Activated CD4-positive, alpha-beta memory T cell treated with anti-CD3 and anti-CD28 coated beads, Interleukin-2, amount 10 ng/mL, durations not matched to agents 7 days and 5 days (primary cell): ENCODE measurements around the gene SHISAL1. TPM values are rescaled to one million over a fixed set of nuclear protein-coding genes. Genes with fewer than 3 reads are reported as not detected.

Experiments used
- CTCF ChIA-PET: fragments of 350-600 bp; sonication (Branson Sonifier 250); formaldehyde crosslinking; loops from one replicate; lab custom pipeline; 2021; ENCODE audit warnings: antibody characterized with exemption, inconsistent platforms; lab: Charles Lee
- POLR2A ChIA-PET: fragments of 350-600 bp; sonication (Branson Sonifier 250); formaldehyde crosslinking; loops from one replicate; lab custom pipeline; 2021; ENCODE audit warnings: antibody characterized with exemption; lab: Charles Lee
- DNase-seq: peaks from one replicate; pipeline ENCODE4 v3.0.0-alpha.2; 2020
- H3K27ac Mint-ChIP-seq: one replicate; pipeline ENCODE4 v1.8.0; 2021; ENCODE audit warnings: mild to moderate bottlenecking, mixed read lengths
- H3K27me3 Mint-ChIP-seq: one replicate; pipeline ENCODE4 v1.8.0; 2021; ENCODE audit warnings: mixed read lengths
- H3K36me3 Mint-ChIP-seq: one replicate; pipeline ENCODE4 v1.8.0; 2021; ENCODE audit warnings: low read depth, mixed read lengths
- H3K4me1 Mint-ChIP-seq: one replicate; pipeline ENCODE4 v1.8.0; 2021; ENCODE audit warnings: mixed read lengths
- H3K4me3 Mint-ChIP-seq: one replicate; pipeline ENCODE4 v1.8.0; 2021; ENCODE audit warnings: mild to moderate bottlenecking, mixed read lengths
- H3K9me3 Mint-ChIP-seq: one replicate; pipeline ENCODE4 v1.8.0; 2021; ENCODE audit warnings: mixed read lengths
- total RNA-seq, 2 experiments: library from RNA; stranded (reverse); gene quantifications; one replicate each; pipeline ENCODE4 v1.2.3, GENCODE V29; 2021

SHISAL1 gene
- total RNA-seq, 2 experiments from 2014 or later, result not detected

DNA sequence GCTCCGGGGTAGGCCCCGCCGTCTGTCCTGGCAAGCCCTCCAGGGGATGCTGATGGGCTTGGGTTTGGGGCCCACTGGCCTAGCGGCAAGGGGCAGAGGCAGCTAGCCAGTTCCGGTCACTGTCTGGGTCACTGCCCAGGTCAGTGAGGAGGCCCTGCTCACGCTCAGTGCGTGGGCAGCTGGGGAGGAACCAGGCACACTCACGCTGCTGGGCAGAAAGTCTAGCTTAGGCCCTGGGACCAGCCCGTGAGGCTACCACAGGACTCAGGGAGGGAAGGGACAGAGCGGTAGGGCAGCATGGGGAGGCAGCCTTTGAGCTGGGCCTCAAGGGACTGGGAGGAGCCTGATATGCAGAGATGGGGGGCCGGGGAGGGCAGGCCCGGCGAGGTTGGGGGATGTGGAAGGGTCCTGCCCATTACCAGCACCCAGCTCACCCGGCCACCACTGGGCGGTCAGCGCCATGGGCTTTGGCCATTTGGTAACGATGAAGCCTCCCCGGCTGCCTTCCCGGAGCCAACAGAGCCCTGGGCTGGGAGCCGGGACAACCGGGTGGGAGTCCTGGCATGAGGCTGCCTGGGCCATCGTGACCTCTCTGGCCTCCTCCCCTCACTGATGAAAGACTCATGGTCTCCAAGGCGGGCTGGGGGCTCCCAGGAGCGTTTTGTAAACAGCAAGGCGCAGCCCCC, 14.2 kb downstream of the SHISAL1 start:
- Mint-ChIP-seq H3K4me3 (no peak overlapping the region), H3K27ac (no peak overlapping the region), H3K27me3 (peaks cover 7% of the 10 kb centered on the region), H3K4me1 (no peaks in the 10 kb centered on the region), H3K9me3 (peaks cover 2% of the 10 kb centered on the region), H3K36me3 (no peaks in the 10 kb centered on the region)
- CTCF ChIA-PET, result no interaction called here
- POLR2A ChIA-PET, result no interaction called here
- DNase-seq, result no peak

DNA sequence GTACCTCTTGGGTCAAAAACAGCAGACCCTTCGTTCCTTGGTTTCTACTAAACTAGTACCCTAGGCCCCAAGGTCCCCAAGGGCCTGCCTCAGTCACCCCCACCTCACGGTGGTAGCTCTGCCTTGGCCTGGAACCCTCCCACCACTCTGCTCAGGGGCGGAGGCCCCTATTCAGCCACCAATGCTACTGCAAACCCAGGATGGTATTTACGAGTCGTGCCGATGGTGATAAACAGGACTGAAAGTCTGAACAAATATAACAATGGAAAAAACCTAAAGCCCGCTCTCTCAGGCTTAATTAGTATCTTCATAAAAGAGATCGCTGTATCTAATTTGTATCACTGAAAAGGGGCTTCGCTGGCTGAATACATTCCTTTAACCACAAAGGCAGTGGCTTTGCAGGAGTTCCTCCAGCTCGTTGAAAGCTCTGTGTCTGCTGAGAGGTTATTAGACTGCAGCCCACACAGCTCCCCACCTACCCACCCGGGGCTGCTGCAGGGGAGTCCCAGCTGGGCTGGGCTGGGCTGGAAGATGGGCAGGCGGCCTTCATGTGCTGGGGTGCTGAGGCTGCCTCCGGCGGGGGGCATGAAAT, 15.2 kb downstream of the SHISAL1 start:
- no peak overlapping the region for H3K4me3 Mint-ChIP-seq
- H3K27ac Mint-ChIP-seq, result no peak overlapping the region
- ChIA-PET POLR2A (no interaction called here), CTCF (no interaction called here)
- H3K36me3 Mint-ChIP-seq, result no peaks in the 10 kb centered on the region
- H3K9me3 Mint-ChIP-seq, result peaks cover 2% of the 10 kb centered on the region
- peaks cover 7% of the 10 kb centered on the region for H3K27me3 Mint-ChIP-seq
- H3K4me1 Mint-ChIP-seq, result no peaks in the 10 kb centered on the region
- no peak for DNase-seq

DNA sequence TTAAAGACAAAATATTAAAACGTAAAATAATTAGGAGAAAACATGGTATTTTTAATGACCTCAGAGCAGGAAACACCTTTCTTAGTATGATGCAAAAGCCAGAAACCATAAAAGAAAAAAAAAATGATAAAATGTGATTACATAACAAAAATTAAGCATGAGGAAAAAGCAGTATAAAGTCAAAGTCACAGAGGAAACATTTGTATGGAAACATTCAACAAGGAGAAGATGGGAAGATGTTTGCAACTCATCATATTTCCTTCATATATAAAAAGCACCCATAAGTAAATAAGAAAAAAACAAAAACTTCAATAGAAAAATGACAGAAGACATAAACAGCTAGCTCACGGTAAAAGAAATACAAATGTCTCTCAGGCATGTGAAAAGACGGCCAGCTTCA, 17.3 kb downstream of the SHISAL1 start:
- Mint-ChIP-seq H3K27ac (no peak overlapping the region), H3K4me1 (no peaks in the 10 kb centered on the region), H3K27me3 (peaks cover 7% of the 10 kb centered on the region), H3K36me3 (no peaks in the 10 kb centered on the region), H3K9me3 (peaks cover 2% of the 10 kb centered on the region), H3K4me3 (no peak overlapping the region)
- ChIA-PET CTCF (no interaction called here), POLR2A (no interaction called here)
- no peak for DNase-seq

DNA sequence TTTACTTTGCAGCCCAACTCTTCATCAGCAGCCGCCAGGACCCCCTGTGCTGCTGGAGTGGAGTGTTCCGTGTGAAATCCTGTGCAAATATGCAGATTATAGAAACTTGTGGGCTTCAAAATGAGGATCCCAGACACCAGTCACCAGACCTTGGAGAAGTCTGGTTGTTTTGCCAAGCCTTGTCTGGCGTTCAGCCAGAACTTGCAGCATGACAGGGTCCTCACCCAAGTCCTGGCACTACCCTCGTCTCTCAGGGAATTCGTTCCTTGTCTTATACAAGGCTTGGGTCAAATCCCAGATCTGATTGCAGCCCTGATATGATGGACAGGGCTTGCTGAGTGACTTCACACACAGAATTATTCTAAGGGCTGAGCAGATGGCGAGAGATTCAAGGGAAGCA, 18.9 kb downstream of the SHISAL1 start:
- Mint-ChIP-seq H3K4me3 (no peak overlapping the region), H3K27me3 (peaks cover 2% of the 10 kb centered on the region)
- POLR2A ChIA-PET, result no interaction called here

DNA sequence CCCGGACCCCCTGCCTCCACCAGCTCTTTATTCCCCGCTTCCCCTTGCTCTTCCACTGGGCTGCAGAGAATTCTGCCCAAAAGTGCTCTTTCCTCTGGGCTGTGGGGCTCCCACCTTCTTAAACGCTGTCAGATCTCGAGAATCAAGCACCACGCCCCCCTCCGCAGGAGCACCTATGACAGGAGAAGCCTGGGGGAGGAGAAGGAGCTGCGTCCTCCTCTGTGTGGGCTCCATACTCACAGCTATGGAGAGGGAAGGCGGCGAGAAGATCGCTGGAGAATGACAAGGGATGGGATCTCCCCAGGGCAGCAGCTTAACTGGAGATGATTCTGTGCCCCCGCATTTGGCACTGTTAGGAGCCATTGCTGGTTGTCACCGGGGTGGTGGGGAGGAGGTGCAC, 19.7 kb downstream of the SHISAL1 start:
- no peaks in the 10 kb centered on the region for H3K36me3 Mint-ChIP-seq
- no peak overlapping the region for H3K27ac Mint-ChIP-seq
- ChIA-PET CTCF (no interaction called here), POLR2A (no interaction called here)
- no peak for DNase-seq
- H3K4me1 Mint-ChIP-seq, result no peaks in the 10 kb centered on the region
- H3K27me3 Mint-ChIP-seq, result peaks cover 2% of the 10 kb centered on the region
- no peak overlapping the region for H3K4me3 Mint-ChIP-seq
- peaks cover 2% of the 10 kb centered on the region for H3K9me3 Mint-ChIP-seq

More for the DNA sequence above, 18.9 kb downstream of the SHISAL1 start:
- no peak overlapping the region for H3K27ac Mint-ChIP-seq
- H3K9me3 Mint-ChIP-seq, result peaks cover 2% of the 10 kb centered on the region
- H3K4me1 Mint-ChIP-seq, result no peaks in the 10 kb centered on the region
- H3K36me3 Mint-ChIP-seq, result no peaks in the 10 kb centered on the region
- DNase-seq, result no peak
- CTCF ChIA-PET, result no interaction called here

DNA sequence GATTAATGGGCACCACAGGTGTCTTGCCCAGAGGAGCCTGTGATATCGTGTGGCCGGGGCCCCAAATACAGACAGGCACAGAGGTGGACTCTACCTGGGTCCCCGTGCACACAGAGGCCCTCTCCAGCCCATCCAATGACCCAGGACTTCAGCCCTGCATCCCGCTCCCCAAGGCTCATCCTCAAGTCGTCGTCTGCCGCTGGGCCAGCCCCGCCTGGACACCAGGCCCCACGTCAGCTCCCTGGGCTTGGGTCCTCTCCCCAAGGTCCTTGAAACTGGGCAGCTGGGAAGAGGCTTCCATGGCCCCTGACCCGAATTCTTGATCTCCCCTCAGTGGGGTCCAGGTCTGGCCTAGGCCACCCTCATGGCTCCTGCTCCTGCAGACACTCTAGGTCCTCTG, 20.2 kb downstream of the SHISAL1 start:
- ChIA-PET POLR2A (no interaction called here), CTCF (no interaction called here)
- H3K27ac Mint-ChIP-seq, result no peak overlapping the region
- no peak overlapping the region for H3K4me3 Mint-ChIP-seq
- H3K4me1 Mint-ChIP-seq, result no peaks in the 10 kb centered on the region
- H3K36me3 Mint-ChIP-seq, result no peaks in the 10 kb centered on the region
- peaks cover 2% of the 10 kb centered on the region for H3K9me3 Mint-ChIP-seq
- H3K27me3 Mint-ChIP-seq, result peaks cover 2% of the 10 kb centered on the region
- DNase-seq, result no peak

DNA sequence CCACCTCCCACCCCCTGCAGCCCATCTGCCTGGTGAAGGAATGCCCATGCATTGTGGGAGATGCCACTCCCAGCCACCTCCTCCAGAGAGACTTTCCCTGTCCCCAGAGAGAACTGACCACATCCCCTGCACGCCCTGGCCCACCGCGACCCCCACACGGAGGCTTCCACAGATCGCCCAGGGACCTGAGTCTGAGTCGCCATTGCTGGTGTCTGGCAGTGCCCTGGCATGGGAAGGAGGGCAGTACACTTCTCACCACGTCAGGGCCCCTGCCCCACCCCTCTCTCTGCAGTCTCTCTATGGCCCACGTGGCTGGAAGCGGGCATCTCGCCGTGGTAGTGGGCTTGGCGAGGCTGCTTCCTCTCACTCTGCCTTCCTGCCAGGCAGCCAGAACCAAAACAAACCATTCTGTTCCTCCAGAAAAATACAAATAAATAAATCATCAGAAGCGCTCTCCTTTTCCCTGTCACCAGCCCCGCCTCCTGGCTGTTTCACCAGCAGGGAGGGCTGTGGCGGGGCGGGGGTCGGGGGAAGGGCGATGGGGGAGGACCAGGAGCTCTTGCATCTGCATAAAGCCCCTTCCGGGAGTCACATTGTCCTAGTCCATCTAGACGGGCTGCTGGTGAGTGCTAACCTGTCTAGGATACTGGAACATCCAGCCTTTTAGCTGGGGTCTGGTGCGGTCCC, 20.9 kb downstream of the SHISAL1 start:
- DNase-seq, result no peak
- ChIA-PET CTCF (no interaction called here), POLR2A (no interaction called here)
- Mint-ChIP-seq H3K36me3 (no peaks in the 10 kb centered on the region), H3K4me3 (no peak overlapping the region), H3K9me3 (peaks cover 2% of the 10 kb centered on the region), H3K27me3 (peaks cover 2% of the 10 kb centered on the region), H3K27ac (no peak overlapping the region), H3K4me1 (no peaks in the 10 kb centered on the region)

DNA sequence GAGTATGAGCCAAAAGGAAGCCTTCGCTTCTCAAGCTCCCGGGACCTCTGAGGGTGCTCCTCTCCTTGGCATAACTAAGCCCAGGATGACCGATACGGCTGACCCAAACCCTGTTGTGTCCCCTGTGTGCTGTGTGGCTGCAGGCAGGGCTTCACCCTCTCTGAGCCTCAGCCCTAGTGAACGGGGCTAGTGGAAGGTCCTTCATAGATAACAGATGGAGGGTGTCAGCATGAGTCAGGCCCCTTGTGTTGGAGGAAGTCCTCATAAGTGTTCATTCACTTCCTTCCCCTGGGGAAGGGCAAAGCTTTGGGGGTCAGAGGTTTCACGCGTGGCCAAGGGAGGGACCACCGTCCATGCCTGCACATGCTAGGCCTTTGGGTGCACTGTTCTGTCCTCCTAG, 21.5 kb downstream of the SHISAL1 start:
- no peak overlapping the region for H3K4me3 Mint-ChIP-seq
- CTCF ChIA-PET, result no interaction called here
- POLR2A ChIA-PET, result no interaction called here

DNA sequence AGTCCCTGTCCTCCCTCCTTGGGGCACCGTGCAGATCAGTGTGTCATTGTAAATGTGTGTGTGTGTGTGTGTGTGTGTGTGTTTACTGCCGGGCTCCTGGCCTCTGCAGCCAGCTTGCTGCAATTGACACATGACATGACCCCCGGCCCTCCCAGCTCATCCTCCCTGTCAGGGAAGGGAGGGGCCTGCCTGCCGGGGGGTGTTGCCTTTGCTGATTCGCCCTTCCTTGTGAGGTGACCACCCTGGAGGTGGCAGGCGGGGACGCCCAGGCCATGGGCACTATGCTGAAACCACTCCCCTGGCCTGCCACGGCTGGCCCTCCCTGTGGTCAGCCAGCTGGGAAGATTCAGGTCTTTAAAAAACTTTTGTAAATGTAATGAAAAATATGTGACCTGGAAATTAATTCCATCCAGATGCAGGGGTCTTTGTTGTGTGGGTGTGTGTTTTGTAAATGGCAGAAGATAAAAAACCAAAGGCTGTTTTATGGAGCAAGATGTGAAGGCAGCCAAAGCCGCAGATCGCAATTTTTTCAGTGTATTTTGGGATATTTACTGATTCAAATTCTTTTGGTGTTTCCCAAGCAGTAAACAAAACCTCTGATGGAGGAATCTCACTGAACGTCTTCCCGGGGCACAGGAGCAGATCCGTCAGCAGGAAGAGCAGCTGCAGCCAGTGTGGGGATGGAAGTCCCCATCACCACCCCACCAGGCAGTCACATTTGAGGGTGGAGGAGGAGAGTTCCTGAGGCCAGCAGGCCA, 23.2 kb downstream of the SHISAL1 start:
- no peak overlapping the region for H3K27ac Mint-ChIP-seq
- ChIA-PET CTCF (interaction anchor here (0.5 kb wide), 1 partner anchor 12 kb away, joined by 3 read pairs; no protein-coding TSS in a partner anchor), POLR2A (no interaction called here)
- no peak for DNase-seq
- no peaks in the 10 kb centered on the region for H3K4me1 Mint-ChIP-seq
- peaks cover 2% of the 10 kb centered on the region for H3K9me3 Mint-ChIP-seq
- no peak overlapping the region for H3K4me3 Mint-ChIP-seq
- H3K27me3 Mint-ChIP-seq, result peaks cover 2% of the 10 kb centered on the region
- H3K36me3 Mint-ChIP-seq, result no peaks in the 10 kb centered on the region

More for the DNA sequence above, 21.5 kb downstream of the SHISAL1 start:
- H3K9me3 Mint-ChIP-seq, result peaks cover 2% of the 10 kb centered on the region
- H3K36me3 Mint-ChIP-seq, result no peaks in the 10 kb centered on the region
- H3K27me3 Mint-ChIP-seq, result peaks cover 2% of the 10 kb centered on the region
- H3K27ac Mint-ChIP-seq, result no peak overlapping the region
- DNase-seq, result no peak
- H3K4me1 Mint-ChIP-seq, result no peaks in the 10 kb centered on the region

DNA sequence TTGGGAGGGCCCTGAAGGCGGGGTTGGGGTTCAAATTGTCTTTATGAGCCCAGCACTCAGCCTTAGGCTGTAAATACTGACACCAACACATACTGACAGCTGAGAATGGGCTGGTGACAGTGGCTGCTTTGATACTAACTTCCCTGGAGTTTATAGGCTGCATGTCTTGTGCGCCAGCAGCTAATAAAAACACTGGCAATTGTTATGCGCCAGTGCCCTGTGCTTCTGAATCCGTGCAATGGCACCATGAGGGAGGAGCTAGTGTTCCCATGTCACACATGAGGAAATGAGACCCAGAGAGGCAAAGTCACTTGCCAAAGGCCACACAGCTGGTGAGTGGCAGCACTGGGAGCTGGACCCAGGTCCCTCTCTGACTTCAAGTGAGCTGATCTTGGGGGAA, 23.8 kb downstream of the SHISAL1 start:
- no peaks in the 10 kb centered on the region for H3K36me3 Mint-ChIP-seq
- DNase-seq, result no peak
- H3K9me3 Mint-ChIP-seq, result no peaks in the 10 kb centered on the region
- H3K4me1 Mint-ChIP-seq, result no peaks in the 10 kb centered on the region
- POLR2A ChIA-PET, result no interaction called here
- no peak overlapping the region for H3K27ac Mint-ChIP-seq
- no peak overlapping the region for H3K4me3 Mint-ChIP-seq
- no peaks in the 10 kb centered on the region for H3K27me3 Mint-ChIP-seq
- CTCF ChIA-PET, result no interaction called here

DNA sequence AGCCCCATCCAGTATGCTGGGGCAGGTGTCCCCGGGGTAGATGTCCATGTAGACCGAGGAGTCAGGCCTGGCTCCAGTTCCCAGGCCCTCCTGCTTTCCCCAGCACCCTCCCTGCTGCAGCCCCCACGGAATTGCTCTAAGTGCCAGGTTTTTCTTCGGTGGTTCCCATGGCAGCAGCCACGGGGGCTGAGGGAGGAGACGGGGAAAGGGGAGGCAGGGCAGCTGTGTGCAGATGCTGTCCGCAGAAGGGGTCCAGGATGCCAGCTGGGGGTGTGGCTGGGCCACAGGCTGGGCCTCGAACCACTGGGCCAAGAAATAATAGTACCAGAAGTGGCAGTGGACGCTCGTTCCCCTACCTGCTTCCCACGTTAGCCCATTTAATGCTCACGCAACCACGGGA, 25.0 kb downstream of the SHISAL1 start:
- Mint-ChIP-seq H3K4me3 (no peak overlapping the region), H3K4me1 (no peaks in the 10 kb centered on the region), H3K27me3 (peaks cover 3% of the 10 kb centered on the region), H3K9me3 (no peaks in the 10 kb centered on the region), H3K36me3 (no peaks in the 10 kb centered on the region), H3K27ac (no peak overlapping the region)
- ChIA-PET CTCF (no interaction called here), POLR2A (no interaction called here)
- DNase-seq, result no peak

DNA sequence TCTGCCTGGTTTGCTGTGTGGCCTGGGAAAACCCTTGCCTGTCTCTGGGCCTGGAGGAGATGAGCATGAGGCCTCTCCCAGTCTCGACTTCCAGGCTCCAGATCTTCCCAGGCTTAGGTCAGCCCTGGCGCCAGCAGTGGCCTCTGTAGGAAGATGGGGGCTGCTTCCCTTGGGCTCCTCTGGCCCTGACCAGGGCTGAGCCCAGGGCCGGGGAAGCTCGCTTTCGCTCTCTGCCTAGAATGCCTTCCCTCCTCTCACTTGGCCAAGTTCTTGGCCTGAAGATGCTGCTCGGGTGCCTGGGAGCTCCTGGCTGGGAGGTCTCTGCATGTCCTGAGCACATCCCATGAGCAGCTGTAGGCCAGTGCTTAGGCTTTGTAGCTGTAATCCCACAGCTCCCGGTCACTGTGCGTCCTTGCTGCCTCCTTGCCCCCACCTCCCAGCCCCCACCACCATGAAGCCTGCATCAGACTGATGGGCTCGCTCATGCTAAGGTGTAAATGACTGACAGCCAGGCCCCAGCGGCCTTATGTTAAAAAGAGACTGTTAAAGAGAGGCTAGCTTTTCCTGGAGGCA, 25.5 kb downstream of the SHISAL1 start:
- Mint-ChIP-seq H3K9me3 (no peaks in the 10 kb centered on the region), H3K36me3 (no peaks in the 10 kb centered on the region), H3K27ac (no peak overlapping the region), H3K4me3 (no peak overlapping the region), H3K4me1 (no peaks in the 10 kb centered on the region), H3K27me3 (peaks cover 5% of the 10 kb centered on the region)
- ChIA-PET CTCF (no interaction called here), POLR2A (no interaction called here)
- no peak for DNase-seq

DNA sequence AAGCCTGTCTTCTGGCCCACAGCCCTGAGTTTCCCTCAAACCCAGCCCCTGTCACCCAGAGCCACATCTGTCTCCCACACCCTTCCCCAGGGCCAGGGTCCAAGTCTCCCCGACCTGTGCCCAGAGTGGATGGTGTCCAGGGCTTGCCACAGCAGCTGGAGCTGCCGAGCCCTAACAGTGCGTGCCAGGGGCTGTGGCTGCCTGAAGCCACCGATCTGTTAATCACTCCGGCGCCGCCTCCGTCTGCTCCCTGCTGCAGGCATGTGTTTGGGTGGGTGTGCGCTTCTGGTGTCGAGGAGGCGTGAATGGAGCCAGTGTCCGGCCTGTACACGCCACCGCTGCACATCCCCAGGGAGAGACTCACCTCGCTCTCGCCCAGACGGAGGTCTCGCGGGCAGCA, 26.1 kb downstream of the SHISAL1 start:
- no peak for DNase-seq
- Mint-ChIP-seq H3K4me1 (no peaks in the 10 kb centered on the region), H3K4me3 (no peak overlapping the region), H3K27me3 (peaks cover 5% of the 10 kb centered on the region), H3K27ac (no peak overlapping the region), H3K36me3 (no peaks in the 10 kb centered on the region), H3K9me3 (no peaks in the 10 kb centered on the region)
- ChIA-PET POLR2A (no interaction called here), CTCF (no interaction called here)
